Measurements from ENCODE around the gene HLTF. TPM values are rescaled to one million over a fixed set of nuclear protein-coding genes. Genes with fewer than 3 reads are reported as not detected.
A peak's percentile ranks its signal among the peaks of the same experiment; 100 is the strongest.
"Not testable (repeated sequence)": the region's sequence is repeated elsewhere in the genome, so short reads cannot be mapped to it uniquely, and the experiment has no call there.

HLTF gene
- total RNA-seq, 1 donor from 2014 or later, result 34.1 TPM

DNA sequence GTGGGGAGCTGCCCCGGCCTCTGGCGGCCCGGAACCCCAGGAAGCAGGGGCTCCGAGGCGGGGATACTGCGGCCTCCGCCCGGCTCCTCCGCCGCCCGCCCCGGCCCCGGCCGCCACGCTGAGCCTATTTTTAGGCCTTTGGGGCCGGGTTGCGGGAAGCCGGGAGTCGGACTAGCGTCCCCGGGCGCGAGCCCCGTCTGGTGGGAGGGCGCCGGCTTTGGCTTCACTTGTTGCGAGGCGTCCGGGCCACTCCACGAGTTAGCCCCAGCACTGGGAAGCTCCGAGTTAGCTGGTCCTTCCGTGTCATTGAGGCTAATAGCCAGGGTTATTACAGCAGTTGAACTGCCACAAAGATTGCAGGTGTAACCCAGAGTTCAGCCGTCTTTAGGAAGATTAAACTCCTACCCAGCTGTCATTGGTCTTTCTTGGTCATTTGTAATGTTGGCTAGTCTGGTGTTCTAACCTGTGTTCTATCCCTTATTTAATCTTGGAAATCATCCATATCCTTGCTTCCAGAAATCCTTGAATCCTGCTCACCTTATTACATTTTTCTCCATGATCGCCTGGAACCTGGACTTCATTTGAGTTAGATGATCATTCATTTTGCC is 94.2 kb downstream of the HLTF start:
- peak; percentile 5 for DNase-seq (ENCODE audit: low read depth, low spot score)

DNA sequence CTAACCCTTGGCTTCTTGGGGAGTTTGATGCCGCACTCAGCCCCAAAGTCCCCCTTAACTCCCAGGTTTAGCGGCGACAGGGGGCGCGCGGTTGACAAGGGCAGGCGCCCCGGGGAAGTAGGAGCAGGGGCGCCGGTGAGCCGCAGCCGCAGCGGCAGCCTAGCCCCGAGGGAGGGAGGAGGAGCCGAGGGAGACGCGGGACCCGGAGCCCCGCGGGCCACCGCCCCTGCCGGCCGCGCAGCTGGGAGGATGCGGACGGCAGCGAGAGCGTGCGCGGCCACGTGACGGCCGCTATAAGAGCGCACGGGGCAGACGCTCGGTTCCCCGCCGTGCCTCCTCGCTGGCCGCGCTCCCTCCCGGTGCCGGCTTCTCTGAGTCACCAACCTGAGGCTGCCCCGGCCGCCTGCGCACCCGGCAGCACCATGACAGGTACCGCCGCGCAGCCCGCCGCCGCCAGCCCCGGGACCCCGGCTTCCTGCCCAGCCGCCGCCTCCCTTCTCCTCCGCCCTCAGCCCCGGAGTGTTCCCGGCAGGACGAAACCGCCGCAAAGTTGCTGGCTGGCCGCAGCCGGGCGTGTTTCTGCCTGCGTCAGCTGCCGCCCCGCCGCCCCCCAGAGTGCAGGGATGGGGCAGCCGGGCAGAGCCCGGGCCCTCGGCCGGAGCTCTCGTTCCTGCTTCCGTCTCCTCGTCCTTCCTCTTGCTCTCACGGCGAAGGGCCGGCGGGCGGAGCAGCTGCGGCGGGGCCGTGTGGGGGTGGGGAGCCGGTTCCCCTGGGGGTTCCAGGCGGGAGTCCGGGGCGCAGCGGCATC is 94.9 kb downstream of the HLTF start, which contains the start of gene GYG1:
Gene GYG1 (plus strand): TSS at position 322 of the 808 bp plus-strand sequence. CDS start 101 bp downstream, at position 423.
- peak; percentile 41 for DNase-seq (ENCODE audit: low read depth, low spot score)

DNA sequence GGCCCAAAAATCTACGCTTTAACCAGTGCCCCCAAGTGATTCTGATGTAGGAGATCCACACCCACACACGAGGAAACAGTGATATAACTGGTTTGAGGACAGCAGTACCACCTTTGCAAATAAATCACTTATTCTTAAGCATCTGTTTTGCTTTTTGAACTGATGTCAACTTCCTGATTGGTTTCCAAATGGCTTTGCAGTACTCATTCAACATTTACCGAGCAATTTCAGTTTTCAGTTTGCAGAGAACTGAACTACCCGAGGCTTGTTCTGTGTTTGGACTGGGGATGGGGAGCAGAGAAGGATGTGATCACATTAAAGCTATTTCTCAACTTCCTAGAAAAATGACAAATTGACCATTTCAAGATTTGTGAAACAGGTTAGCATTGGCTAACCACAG is 96.1 kb downstream of the HLTF start:
- no peak for DNase-seq (ENCODE audit: low read depth, low spot score)

DNA sequence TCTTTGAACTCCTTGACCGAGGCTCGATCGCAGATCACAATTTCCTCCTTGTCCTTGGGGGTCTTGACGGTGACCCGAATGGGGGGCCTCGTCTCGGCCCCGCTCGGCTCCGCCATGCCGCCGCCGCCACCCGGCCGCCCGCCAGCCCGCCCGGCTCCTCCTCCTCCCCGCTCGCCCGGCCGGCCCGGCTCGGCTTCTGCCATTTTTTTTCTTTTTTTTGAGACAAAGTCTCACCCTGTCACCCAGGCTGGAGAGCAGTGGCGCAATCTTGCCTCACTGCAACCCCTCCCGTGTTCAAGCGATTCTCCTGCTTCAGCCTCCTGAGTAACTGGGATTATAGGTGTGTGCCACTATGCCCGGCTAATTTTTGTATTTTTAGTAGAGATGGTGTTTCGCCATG is 98.8 kb downstream of the HLTF start:
- not testable (repeated sequence) for DNase-seq (ENCODE audit: low read depth, low spot score)

DNA sequence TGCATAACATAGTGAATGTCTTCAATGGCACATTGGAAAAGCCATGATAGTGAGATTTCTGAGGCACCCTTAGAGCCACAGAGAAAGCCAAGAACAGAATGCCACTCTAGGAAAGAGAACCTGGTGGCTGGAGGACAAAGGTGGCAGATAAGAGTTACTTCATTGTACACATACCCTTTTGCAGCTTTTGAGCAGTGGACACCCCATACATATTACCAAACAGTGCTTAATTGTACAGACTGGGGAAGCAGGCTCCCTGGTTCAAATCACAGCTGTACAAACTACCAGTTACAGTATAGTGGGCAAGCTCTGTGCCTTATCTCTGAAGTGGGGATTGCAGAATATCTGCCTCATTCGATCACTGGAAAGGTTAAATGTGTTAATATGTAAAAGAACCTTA is 105.1 kb downstream of the HLTF start:
- no peak for DNase-seq (ENCODE audit: low read depth, low spot score)

Other genes with a start within 250 kb of the HLTF start
- gene CPA3, start 221.2 kb downstream of the HLTF start, total RNA-seq, result 13.2 and 23.5 TPM in 2 replicates
- gene GYG1, start 95.0 kb downstream of the HLTF start, total RNA-seq, result 60.9 and 61.9 TPM in 2 replicates
- gene HPS3, start 43.1 kb upstream of the HLTF start, total RNA-seq, result 16.4 and 33.0 TPM in 2 replicates
- gene CP, start 135.3 kb upstream of the HLTF start, total RNA-seq, result 0.13 and 0.99 TPM in 2 replicates
- 81.6 and 267 TPM in 2 replicates for gene TM4SF18, start 247.1 kb upstream of the HLTF start, total RNA-seq